Central memory CD4-positive, alpha-beta T cell (primary cell): Measurements from ENCODE around the gene LILRA6.
"Not testable (repeated sequence)": the region's sequence is repeated elsewhere in the genome, so short reads cannot be mapped to it uniquely, and the experiment has no call there.

Experiments used
- DNase-seq: peaks from one replicate; pipeline ENCODE4 v3.0.0; 2022

Gene LILRA6

GRCh38 chr19:54229146-54229545 is 13.4 kb downstream of the LILRA6 start:
- DNase-seq, result no peak

- DNase-seq, result not testable (repeated sequence)
Measured at GRCh38 chr19:54224619-54225018, 18.0 kb downstream of the LILRA6 start.

GRCh38 chr19:54223937-54224281 is 18.7 kb downstream of the LILRA6 start:
- DNase-seq, result not testable (repeated sequence)

GRCh38 chr19:54223277-54223936 is 19.2 kb downstream of the LILRA6 start:
- DNase-seq, result not testable (repeated sequence)

GRCh38 chr19:54222474-54223276 is 19.9 kb downstream of the LILRA6 start, which contains the start of gene LILRB3:
TSS of gene LILRB3 (minus strand) at chr19:54223007. CDS start at chr19:54222976, 31 bp downstream.
- DNase-seq, result not testable (repeated sequence)

GRCh38 chr19:54221947-54222346 is 20.6 kb downstream of the LILRA6 start:
- DNase-seq, result not testable (repeated sequence)

- DNase-seq, result not testable (repeated sequence)
Measured at GRCh38 chr19:54219702-54220101, 22.9 kb downstream of the LILRA6 start.

GRCh38 chr19:54218960-54219661 is 23.5 kb downstream of the LILRA6 start:
- DNase-seq, result no peak

GRCh38 chr19:54218259-54218658 is 24.3 kb downstream of the LILRA6 start:
- DNase-seq, result no peak

- DNase-seq, result not testable (repeated sequence)
Measured at GRCh38 chr19:54217517-54218247, 24.9 kb downstream of the LILRA6 start.

GRCh38 chr19:54216869-54217268 is 25.7 kb downstream of the LILRA6 start:
- no peak for DNase-seq

GRCh38 chr19:54214734-54215133 is 27.9 kb downstream of the LILRA6 start:
- not testable (repeated sequence) for DNase-seq

GRCh38 chr19:54214217-54214616 is 28.4 kb downstream of the LILRA6 start:
- DNase-seq, result not testable (repeated sequence)

GRCh38 chr19:54211235-54211634 is 31.4 kb downstream of the LILRA6 start:
- DNase-seq, result no peak

- no peak for DNase-seq
Measured at GRCh38 chr19:54209811-54210494, 32.6 kb downstream of the LILRA6 start.

GRCh38 chr19:54209058-54209810 is 33.4 kb downstream of the LILRA6 start:
- DNase-seq, result no peak

GRCh38 chr19:54208784-54209057 is 33.9 kb downstream of the LILRA6 start:
- no peak for DNase-seq

- DNase-seq, result peak; percentile 27
Measured at GRCh38 chr19:54207983-54208783, 34.4 kb downstream of the LILRA6 start.

- no peak for DNase-seq
Measured at GRCh38 chr19:54207676-54207982, 35.0 kb downstream of the LILRA6 start.

- not testable (repeated sequence) for DNase-seq
Measured at GRCh38 chr19:54207193-54207592, 35.4 kb downstream of the LILRA6 start.

- no peak for DNase-seq
Measured at GRCh38 chr19:54206831-54207177, 35.8 kb downstream of the LILRA6 start.
